Ectodermal cell (in vitro differentiated cells): ENCODE results near the gene MRPL49.
A peak's percentile ranks its signal among the peaks of the same experiment; 100 is the strongest.

Experiments
- H3K27ac ChIP-seq: 2 replicates; pipeline ENCODE4 v1.7.0; 2013; ENCODE audit warnings: mild to moderate bottlenecking, low read depth, low read length; ENCODE audit not compliant: insufficient read depth, poor library complexity, severe bottlenecking
- H3K27me3 ChIP-seq: 2 replicates; pipeline ENCODE4 v1.7.0; 2013; ENCODE audit warnings: mild to moderate bottlenecking, low read length; ENCODE audit not compliant: insufficient read depth, control insufficient read depth, poor library complexity, severe bottlenecking
- H3K36me3 ChIP-seq: one replicate; pipeline ENCODE4 v1.7.0; 2013; ENCODE audit warnings: low read length; ENCODE audit not compliant: control insufficient read depth, insufficient read depth
- H3K4me1 ChIP-seq: one replicate; pipeline ENCODE4 v1.7.0; 2013; ENCODE audit warnings: low read length; ENCODE audit not compliant: control insufficient read depth, insufficient read depth
- H3K4me3 ChIP-seq: 2 replicates; pipeline ENCODE4 v1.7.0; 2013; ENCODE audit warnings: low read depth, low read length, control low read depth; ENCODE audit not compliant: insufficient read depth
- H3K9me3 ChIP-seq: 2 replicates; pipeline ENCODE4 v1.7.0; 2013; ENCODE audit warnings: mild to moderate bottlenecking, low read length, moderate library complexity; ENCODE audit not compliant: control insufficient read depth
- WGBS, 2 experiments: methylation state at CpG; one replicate each; pipeline ENCODE4 v1.1.7; 2013; ENCODE audit warnings: missing lambda C conversion rate in 2 of 2; 5-methylcytosine and 5-hydroxymethylcytosine counted together

MRPL49 gene

GRCh38 chr11:65111744-65112545, 10.2 kb upstream of the MRPL49 start, which contains the start of gene TM7SF2:
Gene TM7SF2, plus strand, starts transcription at chr11:65111872. Its CDS starts 144 bp downstream, at chr11:65112016.
- Histone ChIP-seq H3K4me3 (peak within 1 kb of the TSS; percentile 85), H3K4me1 (peaks cover 7% of the 10 kb centered on the region), H3K9me3 (no peaks in the 10 kb centered on the region), H3K27me3 (no peaks in the 10 kb centered on the region), H3K36me3 (peaks cover 4% of the 10 kb centered on the region), H3K27ac (peak within 1 kb of the TSS; percentile 88)
- WGBS, 2 experiments, result 1% methylated on average over 64 of the region's 64 CpGs

DNA sequence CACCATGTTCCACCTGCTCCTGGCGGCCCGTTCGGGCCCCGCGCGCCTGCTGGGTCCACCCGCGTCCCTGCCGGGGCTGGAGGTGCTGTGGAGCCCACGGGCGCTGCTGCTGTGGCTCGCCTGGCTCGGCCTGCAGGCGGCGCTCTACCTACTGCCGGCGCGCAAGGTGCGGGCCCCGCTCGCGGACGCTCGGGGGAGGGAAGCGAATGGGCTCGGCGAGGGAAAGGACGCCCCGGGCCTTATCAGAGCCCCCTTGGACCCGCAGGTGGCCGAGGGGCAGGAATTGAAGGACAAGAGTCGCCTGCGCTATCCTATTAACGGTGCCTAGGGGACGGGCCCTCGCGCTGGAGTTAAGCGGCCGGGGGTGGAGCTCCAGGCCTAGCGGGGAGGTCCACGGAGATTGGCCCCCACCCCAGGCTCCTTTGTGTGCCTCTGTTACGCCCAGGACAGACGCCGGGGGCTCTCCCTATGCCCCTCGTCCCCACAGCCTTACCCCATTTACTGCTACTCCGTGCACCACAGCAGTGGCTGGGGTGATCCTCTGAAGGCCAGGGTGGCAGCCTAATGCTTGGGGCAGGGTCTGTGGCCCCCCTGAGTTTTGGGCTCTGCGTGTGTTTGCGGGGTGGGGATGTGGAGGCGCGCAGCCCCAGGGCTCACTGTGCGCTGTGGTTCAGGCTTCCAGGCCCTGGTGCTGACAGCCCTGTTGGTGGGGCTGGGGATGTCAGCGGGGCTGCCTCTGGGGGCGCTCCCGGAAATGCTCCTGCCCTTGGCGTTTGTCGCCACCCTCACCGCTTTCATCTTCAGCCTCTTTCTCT, 9.4 kb upstream of the MRPL49 start:
- WGBS, 2 experiments, result 2% methylated on average over 57 of the region's 57 CpGs

GRCh38 chr11:65113361-65113756, 8.8 kb upstream of the MRPL49 start:
- H3K36me3 ChIP-seq, result peaks cover 4% of the 10 kb centered on the region
- peaks cover 7% of the 10 kb centered on the region for H3K4me1 ChIP-seq
- H3K4me3 ChIP-seq, result peak overlapping the region; percentile 85
- 78 to 81% methylated on average over 14 of the region's 14 CpGs for WGBS, 2 experiments
- H3K9me3 ChIP-seq, result no peaks in the 10 kb centered on the region
- H3K27ac ChIP-seq, result no peak overlapping the region
- H3K27me3 ChIP-seq, result no peaks in the 10 kb centered on the region

More for the DNA sequence above, 9.4 kb upstream of the MRPL49 start:
- H3K27me3 ChIP-seq, result no peaks in the 10 kb centered on the region
- H3K4me1 ChIP-seq, result peaks cover 7% of the 10 kb centered on the region
- H3K9me3 ChIP-seq, result no peaks in the 10 kb centered on the region
- peak overlapping the region; percentile 88 for H3K27ac ChIP-seq
- peaks cover 4% of the 10 kb centered on the region for H3K36me3 ChIP-seq
- H3K4me3 ChIP-seq, result peak overlapping the region; percentile 85

DNA sequence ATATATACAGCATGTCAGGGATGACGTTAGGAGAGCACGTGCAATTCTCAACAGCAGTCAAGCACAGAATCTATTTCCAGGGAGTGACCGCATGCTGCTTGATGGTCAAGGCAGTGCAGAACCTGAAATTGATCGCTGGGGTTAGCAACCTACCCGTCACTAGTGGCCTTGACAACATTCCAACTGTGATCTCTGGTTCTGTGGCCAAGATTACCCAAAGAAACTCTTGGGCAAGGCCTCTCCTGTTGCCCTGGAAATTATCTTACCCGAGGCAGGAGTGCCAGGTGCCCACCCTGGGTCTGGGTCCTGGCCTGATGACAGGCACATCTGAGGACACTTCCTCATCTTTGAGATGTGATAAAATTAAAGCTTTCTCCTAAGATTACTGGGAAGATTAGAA, 8.3 kb upstream of the MRPL49 start:
- 95% methylated on average over 6 of the region's 6 CpGs for WGBS, 2 experiments
- H3K27ac ChIP-seq, result no peak overlapping the region
- H3K4me1 ChIP-seq, result peaks cover 7% of the 10 kb centered on the region
- no peaks in the 10 kb centered on the region for H3K9me3 ChIP-seq
- peaks cover 1% of the 10 kb centered on the region for H3K36me3 ChIP-seq
- no peak overlapping the region for H3K4me3 ChIP-seq
- H3K27me3 ChIP-seq, result no peaks in the 10 kb centered on the region

GRCh38 chr11:65114538-65115171, 7.5 kb upstream of the MRPL49 start:
- H3K9me3 ChIP-seq, result no peaks in the 10 kb centered on the region
- 93% methylated on average over 11 of the region's 11 CpGs for WGBS, 2 experiments
- H3K4me1 ChIP-seq, result peaks cover 7% of the 10 kb centered on the region
- peaks cover 6% of the 10 kb centered on the region for H3K36me3 ChIP-seq
- H3K4me3 ChIP-seq, result no peak overlapping the region
- no peak overlapping the region for H3K27ac ChIP-seq
- H3K27me3 ChIP-seq, result no peaks in the 10 kb centered on the region

- Histone ChIP-seq H3K4me3 (no peak overlapping the region), H3K4me1 (peaks cover 7% of the 10 kb centered on the region), H3K27me3 (no peaks in the 10 kb centered on the region), H3K27ac (no peak overlapping the region), H3K9me3 (no peaks in the 10 kb centered on the region), H3K36me3 (peaks cover 15% of the 10 kb centered on the region)
- 95 to 96% methylated on average over 21 of the region's 21 CpGs for WGBS, 2 experiments
Observed at GRCh38 chr11:65115361-65116082, 6.6 kb upstream of the MRPL49 start.

- Histone ChIP-seq H3K27me3 (no peaks in the 10 kb centered on the region), H3K27ac (no peak overlapping the region), H3K4me1 (peaks cover 7% of the 10 kb centered on the region), H3K9me3 (no peaks in the 10 kb centered on the region), H3K36me3 (peaks cover 17% of the 10 kb centered on the region), H3K4me3 (peak overlapping the region; percentile 89)
- WGBS, 2 experiments, result 33 to 34% methylated on average over 68 of the region's 68 CpGs
Observed at GRCh38 chr11:65116370-65117205, 5.5 kb upstream of the MRPL49 start.

- H3K9me3 ChIP-seq, result no peaks in the 10 kb centered on the region
- H3K27me3 ChIP-seq, result no peaks in the 10 kb centered on the region
- 1% methylated on average over 89 of the region's 89 CpGs for WGBS, 2 experiments
- H3K36me3 ChIP-seq, result peaks cover 17% of the 10 kb centered on the region
- peak within 1 kb of the TSS; percentile 89 for H3K4me3 ChIP-seq
- H3K4me1 ChIP-seq, result peaks cover 7% of the 10 kb centered on the region
- peak within 1 kb of the TSS; percentile 53 for H3K27ac ChIP-seq
Observed at GRCh38 chr11:65117206-65118096, 4.7 kb upstream of the MRPL49 start, which contains the start of gene ZNHIT2. Gene ZNHIT2, minus strand, starts transcription at chr11:65117701. Its CDS starts 48 bp downstream, at chr11:65117653.
